HG02884 (cell line): ENCODE measurements around the gene METTL24.

Experiments
- ATAC-seq: cut with Tn5 transposase; IDR thresholded peaks from one replicate; pipeline ENCODE4 v1.9.1; 2021; ENCODE audit warnings: mild to moderate bottlenecking, moderate library complexity; ENCODE audit not compliant: unreplicated experiment

Gene METTL24, protein sequence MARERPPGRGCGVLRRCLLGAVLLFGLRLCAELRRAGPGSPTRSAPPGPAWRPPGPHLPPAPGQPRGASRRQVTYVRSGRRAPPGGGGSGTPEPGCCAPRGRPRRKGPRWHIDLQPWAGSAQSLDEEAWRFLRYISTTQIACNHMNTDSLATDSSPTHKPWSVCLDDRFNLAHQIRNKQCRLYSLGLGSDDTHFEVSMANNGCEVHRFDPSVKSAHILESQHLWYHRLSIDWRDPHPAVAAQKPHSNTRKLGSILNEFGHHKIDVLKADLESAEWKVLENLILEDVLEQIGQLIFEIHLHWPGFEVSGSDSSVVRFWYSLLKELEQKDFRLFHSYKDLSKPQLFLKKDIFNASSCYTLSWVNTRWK

GRCh38 chr6:110357664-110358552 lies at the start of gene METTL24:
Gene METTL24 (minus strand): TSS chr6:110358349. CDS start chr6:110358272, 77 bp downstream.
- ATAC-seq = no peak

DNA sequence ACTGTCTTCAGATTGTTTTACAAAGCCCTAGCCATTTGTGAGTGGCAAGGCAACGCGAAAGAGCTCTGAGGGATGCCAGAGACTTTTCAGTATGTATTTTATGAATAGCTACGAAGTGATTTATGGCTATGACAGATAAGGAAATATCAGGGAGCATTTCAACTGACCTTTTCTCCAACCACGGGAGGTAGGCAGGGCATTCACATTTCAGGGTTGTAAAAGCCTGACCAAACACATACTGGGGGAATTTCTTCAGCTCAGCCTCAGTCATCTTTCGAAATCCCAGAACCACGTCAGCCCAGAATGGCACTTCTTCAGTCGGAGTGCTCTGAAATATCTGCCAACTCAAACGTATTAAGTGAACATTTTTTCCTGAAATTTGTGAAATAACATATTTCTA lies 46.5 kb upstream of the METTL24 start:
- ATAC-seq = no peak

GRCh38 chr6:110401585-110402176 lies 43.5 kb upstream of the METTL24 start:
- ATAC-seq = no peak

- ATAC-seq = no peak
These were observed 42.1 kb upstream of the METTL24 start for GRCh38 chr6:110400208-110400607.

- no peak for ATAC-seq
These were observed 41.3 kb upstream of the METTL24 start for GRCh38 chr6:110399219-110400071.

DNA sequence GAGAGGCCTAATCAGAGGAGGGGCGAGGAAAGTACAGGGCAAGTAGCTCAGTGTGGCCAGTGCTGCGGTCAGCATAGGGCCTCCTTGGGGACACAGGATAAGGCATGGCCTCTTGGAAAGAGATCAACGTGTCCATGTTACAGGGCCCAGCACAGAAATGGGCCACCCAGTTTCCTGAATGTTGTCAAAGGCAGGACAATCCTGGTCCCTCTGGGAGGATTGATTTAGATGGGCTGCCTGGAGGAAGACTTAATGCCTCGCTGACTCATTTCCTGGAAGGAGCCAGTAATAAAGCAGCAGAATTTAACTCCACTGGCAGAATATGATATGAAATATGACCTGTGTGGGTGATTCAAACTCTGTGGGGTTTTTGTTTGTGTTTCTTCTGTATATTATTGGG lies 40.6 kb upstream of the METTL24 start:
- no peak for ATAC-seq

GRCh38 chr6:110395221-110395620 lies 37.1 kb upstream of the METTL24 start:
- no peak for ATAC-seq

GRCh38 chr6:110394409-110394808 lies 36.3 kb upstream of the METTL24 start:
- no peak for ATAC-seq

- no peak for ATAC-seq
These were observed 34.6 kb upstream of the METTL24 start for GRCh38 chr6:110392727-110393126.

DNA sequence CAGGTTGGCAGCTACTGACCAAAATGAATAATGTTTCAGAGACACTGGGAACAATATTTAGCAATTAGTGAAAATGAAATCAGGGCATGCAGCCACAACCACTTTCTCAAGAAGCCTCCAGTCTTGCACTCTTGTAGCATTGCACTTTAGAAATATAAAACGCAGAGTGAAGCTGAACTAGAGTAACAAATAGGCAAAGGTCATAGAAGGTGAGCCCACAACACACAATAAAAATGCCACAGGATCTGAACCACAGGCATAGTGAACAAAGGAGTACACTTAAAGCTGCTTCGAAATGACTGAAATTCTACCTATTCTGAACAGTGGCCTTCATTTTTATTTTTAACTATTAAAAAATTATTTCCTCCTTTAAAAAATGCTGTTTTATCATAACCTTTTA lies 32.3 kb upstream of the METTL24 start:
- ATAC-seq = no peak

GRCh38 chr6:110389689-110390382 lies 31.7 kb upstream of the METTL24 start:
- ATAC-seq = no peak

DNA sequence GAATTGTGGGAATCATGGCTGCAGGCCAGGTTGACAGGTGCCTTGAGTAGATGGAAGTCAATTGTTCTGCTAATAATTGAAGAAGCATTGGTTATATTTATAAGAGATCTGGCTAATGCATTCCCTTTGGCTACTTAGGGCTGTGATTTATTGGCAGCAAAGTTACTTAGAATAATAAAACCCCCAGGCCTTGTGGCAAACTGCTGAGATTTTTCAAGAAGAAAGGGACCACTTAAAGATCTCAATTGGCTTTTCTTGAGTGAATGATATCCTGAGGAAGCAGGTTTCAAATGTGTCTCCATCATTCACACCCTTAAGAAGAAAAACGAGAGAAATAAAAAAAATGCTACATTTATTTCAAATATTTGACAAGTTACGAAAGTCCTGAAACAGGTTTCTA lies 29.8 kb upstream of the METTL24 start:
- ATAC-seq = no peak

DNA sequence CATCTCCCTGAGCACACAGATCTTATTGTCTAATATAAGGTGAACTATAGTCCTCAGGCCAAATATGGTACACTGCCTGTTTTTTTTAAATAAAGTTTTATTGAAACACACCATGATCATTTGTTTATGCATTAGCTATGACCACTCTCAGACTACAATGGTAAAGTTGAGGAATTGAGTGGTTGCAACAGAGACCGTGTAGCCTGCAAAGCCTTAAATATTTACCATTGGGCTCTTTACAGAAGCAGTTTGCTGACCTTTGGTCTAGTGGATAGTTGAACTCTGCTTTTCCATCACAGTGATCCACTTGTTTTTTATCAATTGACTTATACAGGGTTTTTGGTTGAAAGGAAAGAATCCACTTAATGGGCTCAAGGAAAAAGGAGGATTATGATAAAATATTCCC lies 27.3 kb upstream of the METTL24 start:
- ATAC-seq = no peak

GRCh38 chr6:110378552-110378951 lies 20.4 kb upstream of the METTL24 start:
- ATAC-seq = no peak

DNA sequence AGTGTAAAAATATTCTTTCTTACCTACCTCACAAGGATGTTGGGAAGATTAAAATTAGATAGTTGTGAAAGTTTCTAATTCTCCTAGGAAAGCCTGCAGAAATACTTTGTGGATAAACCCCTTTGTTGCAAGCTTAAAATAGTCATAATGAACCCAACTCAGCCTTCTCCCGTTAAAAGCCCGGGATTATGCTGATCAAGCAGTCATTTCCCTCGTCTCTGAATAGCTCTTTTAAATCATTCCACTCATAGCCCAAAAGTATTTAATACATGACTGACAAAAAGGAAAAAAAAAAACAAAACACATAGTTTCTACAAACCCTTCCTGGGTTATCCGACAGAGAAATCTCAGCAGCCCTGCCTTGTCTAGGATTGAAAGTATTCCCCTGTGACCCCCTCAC lies 10.9 kb upstream of the METTL24 start:
- no peak for ATAC-seq

GRCh38 chr6:110368284-110368683 lies 10.1 kb upstream of the METTL24 start:
- no peak for ATAC-seq

DNA sequence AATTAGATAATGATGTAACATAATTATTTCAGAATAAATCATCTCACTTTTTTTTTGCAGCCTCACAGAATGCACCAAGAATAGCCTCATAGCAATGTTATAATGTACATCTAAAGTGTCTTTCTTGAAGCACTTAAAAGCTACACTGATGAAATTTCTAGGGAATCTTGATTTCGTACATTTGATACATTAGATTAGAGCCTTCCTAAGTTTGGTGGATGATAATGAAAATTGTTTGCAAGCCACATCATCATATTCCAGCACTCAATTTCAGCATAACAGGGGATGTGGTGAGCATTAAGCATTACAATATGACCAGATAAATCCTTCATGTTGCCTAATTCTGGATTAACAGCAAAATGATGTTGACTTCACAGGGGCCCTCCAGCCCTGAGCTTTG lies 9.7 kb upstream of the METTL24 start:
- ATAC-seq = no peak

DNA sequence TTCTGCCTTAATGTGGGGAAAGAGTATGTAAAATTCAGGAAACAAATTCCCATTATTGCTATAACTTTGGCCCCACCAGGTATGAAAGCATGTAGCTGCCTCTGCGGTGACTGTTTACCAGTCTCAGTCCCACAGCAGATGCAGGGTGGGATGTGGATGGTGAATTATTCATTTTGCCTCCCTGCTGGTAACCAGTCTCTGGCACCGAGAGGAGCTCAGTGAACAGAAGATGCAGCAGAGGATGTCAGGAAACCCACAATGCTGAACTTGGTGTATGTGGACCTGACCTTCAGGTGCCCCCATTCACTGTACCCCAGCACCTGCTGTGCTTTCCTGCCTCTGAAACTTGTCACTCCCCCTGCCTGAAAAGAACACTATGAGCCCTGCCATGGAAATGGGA lies 8.8 kb upstream of the METTL24 start:
- no peak for ATAC-seq

DNA sequence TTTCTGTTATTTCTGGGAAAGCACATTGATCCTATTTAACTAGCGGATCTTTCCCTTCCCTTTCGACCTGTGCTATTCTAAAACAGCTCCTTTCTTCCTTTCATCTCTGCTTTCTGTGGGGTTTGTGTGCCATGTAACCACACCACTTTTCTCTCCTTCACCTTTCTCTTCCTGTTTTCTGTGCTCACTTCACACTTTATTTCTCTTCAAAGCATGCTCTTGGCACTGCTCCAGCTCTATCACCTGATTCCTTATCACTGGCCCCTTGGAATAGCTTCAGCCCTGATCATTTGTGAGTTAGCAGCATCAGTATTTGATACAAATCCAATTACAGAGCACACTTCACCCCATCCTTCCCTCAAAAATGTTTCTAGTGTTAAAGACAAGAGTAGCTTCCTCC lies 8.1 kb upstream of the METTL24 start:
- no peak for ATAC-seq
